Gastroesophageal sphincter (tissue), 4 donors: ENCODE results near the gene SPATA9. TPM values are rescaled to one million over a fixed set of nuclear protein-coding genes. Genes with fewer than 3 reads are reported as not detected.

Source experiments
- ATAC-seq: fragments of 150-250 bp; one replicate; pipeline ENCODE4 v1.9.1; 2016; ENCODE audit warnings: mild to moderate bottlenecking, moderate library complexity
- H3K27ac ChIP-seq, 4 donors: fragments of 200-600 bp; sonication (generic) in 3 of 4; 1 replicate in 3 of 4; 2 replicates in 1 of 4; pipeline ENCODE4 v1.5.1; 2016 to 2019
- H3K27me3 ChIP-seq: fragments of 200-600 bp; sonication (generic); one replicate; pipeline ENCODE4 v1.5.1; 2019
- H3K36me3 ChIP-seq, 2 donors: fragments of 200-600 bp; sonication (generic); one replicate each; pipeline ENCODE4 v1.5.1; 2019; ENCODE audit warnings: control low read depth in 1 of 2
- H3K4me1 ChIP-seq, 3 donors: fragments of 200-600 bp; sonication (generic); 1 replicate in 2 of 3; 2 replicates in 1 of 3; pipeline ENCODE4 v1.5.1; 2016 to 2019; ENCODE audit warnings: control low read depth in 2 of 3
- H3K4me3 ChIP-seq, 2 donors: fragments of 200-600 bp; sonication (generic); one replicate each; pipeline ENCODE4 v1.5.1; 2019; ENCODE audit warnings: mild to moderate bottlenecking in 1 of 2, moderate library complexity in 1 of 2
- H3K9me3 ChIP-seq, 3 donors: fragments of 200-600 bp; sonication (generic); one replicate each; pipeline ENCODE4 v1.5.1; 2017 to 2019; ENCODE audit warnings: control low read depth in 2 of 3
- CTCF ChIP-seq, 4 experiments: fragments of 200-600 bp in 2 of 4; fragments of 450-650 bp in 2 of 4; sonication (generic) in 1 of 4; IDR thresholded peaks; one replicate each; pipeline ENCODE4 v1.5.1; 2017 to 2019; ENCODE audit warnings: antibody characterized with exemption in 4 of 4, mild to moderate bottlenecking in 2 of 4, moderate library complexity in 2 of 4
- EP300 ChIP-seq: sonication (generic); formaldehyde crosslinking; IDR thresholded peaks from one replicate; pipeline ENCODE4 v1.6.1; 2017; ENCODE audit warnings: antibody characterized with exemption, mild to moderate bottlenecking
- POLR2A ChIP-seq, 2 donors: fragments of 450-650 bp; IDR thresholded peaks; one replicate each; pipeline ENCODE4 v1.6.1; 2017; ENCODE audit warnings: antibody characterized with exemption in 2 of 2, mild to moderate bottlenecking in 2 of 2, moderate library complexity in 1 of 2
- POLR2AphosphoS5 ChIP-seq: sonication (generic); formaldehyde crosslinking; IDR thresholded peaks from one replicate; pipeline ENCODE4 v1.6.1; 2017; ENCODE audit warnings: antibody characterized with exemption
- WGBS, 2 donors: methylation state at CpG; one replicate each; pipeline ENCODE4 v1.1.5; 2018; ENCODE audit warnings: low coverage in 1 of 2; 5-methylcytosine and 5-hydroxymethylcytosine counted together
- total RNA-seq, 4 donors: library from RNA; depleted of rRNA; stranded (reverse); fragments of >200 nt; gene quantifications; one replicate each; pipeline ENCODE4 v1.1.0, GENCODE V29; 2016

Gene SPATA9
- total RNA-seq, 4 donors from 2014 or later, result 0.27 TPM; not detected in 3

DNA sequence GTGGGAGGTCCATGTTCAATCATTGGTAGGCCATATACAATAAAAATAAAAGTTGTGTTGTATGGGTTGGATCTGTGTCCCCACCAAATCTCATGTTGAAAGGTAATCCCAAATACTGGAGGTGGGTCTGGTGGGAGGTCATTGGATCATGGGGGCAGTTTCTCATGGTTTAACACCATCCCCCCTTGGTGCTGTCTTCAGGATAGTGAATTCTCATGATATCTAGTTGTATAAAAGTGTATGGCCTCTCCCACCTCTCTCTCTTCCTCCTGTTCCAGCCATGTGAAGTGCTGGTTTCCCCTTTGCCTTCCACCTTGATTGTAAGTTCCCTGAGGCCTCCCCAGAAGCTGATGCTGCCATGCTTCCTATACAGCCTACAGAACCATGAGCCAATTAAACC is 15.1 kb downstream of the SPATA9 start:
- Histone ChIP-seq H3K36me3 (no peaks in the 10 kb centered on the region), H3K4me3 (no peak overlapping the region), H3K9me3 (no peaks in the 10 kb centered on the region), H3K27ac (no peak overlapping the region), H3K27me3 (no peaks in the 10 kb centered on the region), H3K4me1 (peaks cover 3 to 38% (median 13%) of the 10 kb centered on the region in 3 donors)
- ATAC-seq, result no peak
- TF ChIP-seq EP300 (no peak), POLR2AphosphoS5 (no peak), CTCF (IDR thresholded peaks at IDR 0.05) (no peak), POLR2A (IDR thresholded peaks at IDR 0.05) (no peak)

DNA sequence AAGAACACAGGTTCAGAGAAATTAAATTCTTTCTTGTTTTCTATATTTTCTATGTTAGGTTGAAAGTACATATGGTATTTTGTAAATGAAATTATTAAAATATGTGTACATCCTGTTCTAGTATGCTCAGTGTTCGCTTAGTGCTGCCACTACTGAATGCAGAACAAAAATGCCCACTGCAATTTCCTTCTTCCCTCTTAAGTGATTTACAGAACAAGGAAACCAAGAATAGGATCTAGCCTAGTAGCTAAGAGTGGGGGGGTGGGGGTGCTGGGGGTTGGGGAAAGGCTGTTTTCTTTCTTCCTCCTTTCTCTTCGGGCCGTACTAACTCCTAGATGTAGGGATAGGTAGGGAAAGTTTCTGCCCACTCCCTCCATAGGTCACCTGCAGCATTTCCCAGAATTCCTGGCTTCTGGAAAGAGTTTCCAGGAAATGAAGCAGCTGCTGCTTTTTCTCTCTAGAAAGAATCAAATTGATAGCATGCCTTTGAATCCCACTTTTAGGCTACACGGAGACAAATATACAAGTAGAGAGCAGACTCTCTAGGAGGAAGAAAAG is 15.7 kb downstream of the SPATA9 start:
- Histone ChIP-seq H3K4me3 (no peak overlapping the region), H3K27me3 (no peaks in the 10 kb centered on the region), H3K27ac (no peak overlapping the region), H3K36me3 (no peaks in the 10 kb centered on the region), H3K4me1 (peaks cover 3 to 38% (median 13%) of the 10 kb centered on the region in 3 donors), H3K9me3 (no peaks in the 10 kb centered on the region)
- WGBS, 2 donors, result 69 to 71% methylated on average over 4 of the region's 4 CpGs
- no peak for ATAC-seq
- TF ChIP-seq POLR2A (IDR thresholded peaks at IDR 0.05) (no peak), POLR2AphosphoS5 (no peak), EP300 (no peak), CTCF (IDR thresholded peaks at IDR 0.05) (no peak)

DNA sequence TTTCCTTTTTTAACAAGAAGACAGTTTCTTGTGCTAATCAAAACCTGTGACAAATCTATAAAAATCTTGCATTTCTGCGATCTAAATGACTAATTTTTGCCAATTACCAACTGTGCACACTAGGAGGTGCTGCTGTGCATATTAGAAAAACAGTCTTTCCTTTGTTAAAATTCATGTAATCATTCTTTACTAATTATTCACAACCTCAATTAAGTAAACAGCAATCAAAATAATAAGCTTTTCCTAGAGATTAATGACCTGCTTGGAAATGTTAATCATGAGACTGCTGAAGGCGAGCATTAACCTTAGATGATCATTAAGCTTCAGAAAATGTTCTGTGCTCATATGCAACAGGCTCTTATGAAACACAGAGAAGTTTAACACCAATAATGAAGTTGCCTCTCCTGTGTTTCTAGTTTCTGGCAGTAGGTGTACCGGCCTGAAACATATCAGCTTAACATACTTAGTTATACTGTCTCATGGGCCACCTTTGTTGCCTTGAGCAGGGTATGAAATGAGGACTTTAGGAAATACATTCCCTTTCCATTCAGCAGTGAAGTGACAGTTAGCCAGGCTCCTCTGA is 18.5 kb downstream of the SPATA9 start:
- Histone ChIP-seq H3K4me1 (peaks cover 2 to 24% (median 3%) of the 10 kb centered on the region in 3 donors), H3K27ac (peak overlapping the region in 3 of 4 donors; percentile 1 to 35 (median 30)), H3K4me3 (no peak overlapping the region), H3K36me3 (no peaks in the 10 kb centered on the region), H3K27me3 (no peaks in the 10 kb centered on the region), H3K9me3 (no peaks in the 10 kb centered on the region)
- ATAC-seq, result peak; percentile 48
- TF ChIP-seq EP300 (no peak), CTCF (IDR thresholded peaks at IDR 0.05) (peak; percentile 71 to 88 (median 78)), POLR2AphosphoS5 (peak; percentile 28)
- WGBS, 2 donors, result 0 to 7% methylated on average over 3 of the region's 3 CpGs

DNA sequence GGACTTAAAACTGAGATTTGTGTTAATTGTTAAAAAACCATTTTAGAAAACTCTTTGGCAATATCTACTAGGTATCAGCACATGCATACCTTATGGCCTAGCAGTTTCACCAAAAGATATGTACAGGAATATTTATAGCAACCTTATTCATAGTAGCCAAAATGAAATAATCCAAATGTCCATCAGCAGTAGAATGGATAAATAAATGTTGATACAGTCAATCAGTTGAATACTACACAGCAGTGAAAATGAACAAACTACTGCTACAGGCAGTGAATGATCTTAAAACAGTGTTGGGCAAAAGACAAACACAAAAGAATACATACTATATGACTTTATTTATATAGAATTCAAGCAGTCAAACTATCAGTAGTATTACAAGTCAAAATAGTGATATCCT is 19.8 kb downstream of the SPATA9 start:
- no peaks in the 10 kb centered on the region for H3K9me3 ChIP-seq
- no peak for ATAC-seq
- no peak for TF ChIP-seq POLR2A (IDR thresholded peaks at IDR 0.05)
- TF ChIP-seq CTCF (IDR thresholded peaks at IDR 0.05), result no peak
- no peak for TF ChIP-seq EP300
- no peak for TF ChIP-seq POLR2AphosphoS5

GRCh38 chr5:95660060-95660459 is 22.7 kb downstream of the SPATA9 start:
- H3K4me3 ChIP-seq, result no peak overlapping the region

More for the DNA sequence above, 19.8 kb downstream of the SPATA9 start:
- Histone ChIP-seq H3K4me1 (peaks cover 0 to 14% (median 0%) of the 10 kb centered on the region in 3 donors), H3K27ac (no peak overlapping the region), H3K36me3 (no peaks in the 10 kb centered on the region), H3K27me3 (no peaks in the 10 kb centered on the region), H3K4me3 (no peak overlapping the region)

More at GRCh38 chr5:95660060-95660459, 22.7 kb downstream of the SPATA9 start:
- peaks cover 0 to 13% (median 0%) of the 10 kb centered on the region in 3 donors for H3K4me1 ChIP-seq
- H3K9me3 ChIP-seq, result no peaks in the 10 kb centered on the region
- TF ChIP-seq CTCF (IDR thresholded peaks at IDR 0.05), result no peak
- TF ChIP-seq EP300, result no peak
- TF ChIP-seq POLR2AphosphoS5, result no peak
- TF ChIP-seq POLR2A (IDR thresholded peaks at IDR 0.05), result no peak
- WGBS, 2 donors, result 91 to 95% methylated on average over 2 of the region's 2 CpGs
- no peak for ATAC-seq
- no peaks in the 10 kb centered on the region for H3K27me3 ChIP-seq
- peaks cover 0 to 5% of the 10 kb centered on the region in 2 donors for H3K36me3 ChIP-seq
- H3K27ac ChIP-seq, result no peak overlapping the region
